ENCODE data around the gene EML2. TPM values are rescaled to one million over a fixed set of nuclear protein-coding genes. Genes with fewer than 3 reads are reported as not detected.
A peak's percentile ranks its signal among the peaks of the same experiment; 100 is the strongest.

Gene EML2
- total RNA-seq, 1 donor from 2014 or later = 15.0 TPM

GRCh38 chr19:45591638-45592005 is 47.6 kb downstream of the EML2 start:
- Mint-ChIP-seq H3K9me3 (no peaks in the 10 kb centered on the region), H3K27me3 (ENCODE audit: low read depth) (peaks cover 66% of the 10 kb centered on the region), H3K4me3 (no peak overlapping the region), H3K4me1 (no peaks in the 10 kb centered on the region), H3K36me3 (ENCODE audit: low read depth) (no peaks in the 10 kb centered on the region), H3K27ac (ENCODE audit: unreplicated experiment) (no peak overlapping the region)
- TF ChIP-seq, protein P1, sequence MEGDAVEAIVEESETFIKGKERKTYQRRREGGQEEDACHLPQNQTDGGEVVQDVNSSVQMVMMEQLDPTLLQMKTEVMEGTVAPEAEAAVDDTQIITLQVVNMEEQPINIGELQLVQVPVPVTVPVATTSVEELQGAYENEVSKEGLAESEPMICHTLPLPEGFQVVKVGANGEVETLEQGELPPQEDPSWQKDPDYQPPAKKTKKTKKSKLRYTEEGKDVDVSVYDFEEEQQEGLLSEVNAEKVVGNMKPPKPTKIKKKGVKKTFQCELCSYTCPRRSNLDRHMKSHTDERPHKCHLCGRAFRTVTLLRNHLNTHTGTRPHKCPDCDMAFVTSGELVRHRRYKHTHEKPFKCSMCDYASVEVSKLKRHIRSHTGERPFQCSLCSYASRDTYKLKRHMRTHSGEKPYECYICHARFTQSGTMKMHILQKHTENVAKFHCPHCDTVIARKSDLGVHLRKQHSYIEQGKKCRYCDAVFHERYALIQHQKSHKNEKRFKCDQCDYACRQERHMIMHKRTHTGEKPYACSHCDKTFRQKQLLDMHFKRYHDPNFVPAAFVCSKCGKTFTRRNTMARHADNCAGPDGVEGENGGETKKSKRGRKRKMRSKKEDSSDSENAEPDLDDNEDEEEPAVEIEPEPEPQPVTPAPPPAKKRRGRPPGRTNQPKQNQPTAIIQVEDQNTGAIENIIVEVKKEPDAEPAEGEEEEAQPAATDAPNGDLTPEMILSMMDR (conservative IDR thresholded peaks at IDR 0.05) = no peak
- no peak for DNase-seq (ENCODE audit: low read depth, low spot score)

GRCh38 chr19:45591004-45591637 is 48.1 kb downstream of the EML2 start:
- H3K4me3 Mint-ChIP-seq = no peak overlapping the region

GRCh38 chr19:45590300-45591003 is 48.7 kb downstream of the EML2 start:
- Mint-ChIP-seq H3K9me3 (no peaks in the 10 kb centered on the region), H3K4me3 (peak overlapping the region; percentile 8), H3K27ac (ENCODE audit: unreplicated experiment) (no peak overlapping the region), H3K36me3 (ENCODE audit: low read depth) (no peaks in the 10 kb centered on the region), H3K4me1 (no peaks in the 10 kb centered on the region), H3K27me3 (ENCODE audit: low read depth) (peaks cover 55% of the 10 kb centered on the region)
- TF ChIP-seq, protein P1 (conservative IDR thresholded peaks at IDR 0.05) = no peak
- no peak for DNase-seq (ENCODE audit: low read depth, low spot score)

More at GRCh38 chr19:45591004-45591637, 48.1 kb downstream of the EML2 start:
- TF ChIP-seq, protein P1 (conservative IDR thresholded peaks at IDR 0.05) = peak; percentile 58
- no peaks in the 10 kb centered on the region for H3K4me1 Mint-ChIP-seq
- H3K36me3 Mint-ChIP-seq (ENCODE audit: low read depth) = no peaks in the 10 kb centered on the region
- H3K27ac Mint-ChIP-seq (ENCODE audit: unreplicated experiment) = no peak overlapping the region
- H3K27me3 Mint-ChIP-seq (ENCODE audit: low read depth) = peaks cover 61% of the 10 kb centered on the region
- no peaks in the 10 kb centered on the region for H3K9me3 Mint-ChIP-seq
- DNase-seq (ENCODE audit: low read depth, low spot score) = peak; percentile 26

DNA sequence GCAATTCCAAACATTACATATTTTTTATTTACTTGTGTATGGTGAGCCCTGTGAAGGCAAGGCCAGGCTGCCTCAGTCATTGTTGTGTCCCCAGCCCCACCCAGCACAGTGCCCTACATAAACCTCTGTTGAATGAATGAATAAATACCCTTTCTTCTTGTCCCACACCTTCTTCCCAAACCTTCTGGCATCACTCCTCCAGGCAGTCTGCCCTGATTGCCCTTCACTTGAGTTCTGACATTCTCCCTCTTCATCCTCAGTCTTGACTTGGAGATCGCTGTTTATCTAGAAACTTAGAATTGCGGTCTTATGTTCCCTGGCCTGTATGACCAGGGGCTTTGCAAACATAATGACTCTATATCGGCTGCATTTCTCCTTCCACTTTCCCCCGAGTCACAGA is 49.4 kb downstream of the EML2 start:
- H3K36me3 Mint-ChIP-seq (ENCODE audit: low read depth) = no peaks in the 10 kb centered on the region
- peaks cover 51% of the 10 kb centered on the region for H3K27me3 Mint-ChIP-seq (ENCODE audit: low read depth)
- H3K27ac Mint-ChIP-seq (ENCODE audit: unreplicated experiment) = no peak overlapping the region
- no peak for DNase-seq (ENCODE audit: low read depth, low spot score)
- H3K4me3 Mint-ChIP-seq = peak overlapping the region; percentile 27
- H3K9me3 Mint-ChIP-seq = no peaks in the 10 kb centered on the region
- TF ChIP-seq, protein P1 (conservative IDR thresholded peaks at IDR 0.05) = no peak
- peaks cover 5% of the 10 kb centered on the region for H3K4me1 Mint-ChIP-seq

GRCh38 chr19:45587873-45588272 is 51.3 kb downstream of the EML2 start:
- peaks cover 44% of the 10 kb centered on the region for H3K27me3 Mint-ChIP-seq (ENCODE audit: low read depth)
- TF ChIP-seq, protein P1 (conservative IDR thresholded peaks at IDR 0.05) = no peak
- peaks cover 15% of the 10 kb centered on the region for H3K4me1 Mint-ChIP-seq
- H3K9me3 Mint-ChIP-seq = no peaks in the 10 kb centered on the region
- no peak for DNase-seq (ENCODE audit: low read depth, low spot score)
- peak overlapping the region; percentile 35 for H3K27ac Mint-ChIP-seq (ENCODE audit: unreplicated experiment)
- no peaks in the 10 kb centered on the region for H3K36me3 Mint-ChIP-seq (ENCODE audit: low read depth)
- no peak overlapping the region for H3K4me3 Mint-ChIP-seq
